ENCODE measurements around the gene NLRP5.

DNA sequence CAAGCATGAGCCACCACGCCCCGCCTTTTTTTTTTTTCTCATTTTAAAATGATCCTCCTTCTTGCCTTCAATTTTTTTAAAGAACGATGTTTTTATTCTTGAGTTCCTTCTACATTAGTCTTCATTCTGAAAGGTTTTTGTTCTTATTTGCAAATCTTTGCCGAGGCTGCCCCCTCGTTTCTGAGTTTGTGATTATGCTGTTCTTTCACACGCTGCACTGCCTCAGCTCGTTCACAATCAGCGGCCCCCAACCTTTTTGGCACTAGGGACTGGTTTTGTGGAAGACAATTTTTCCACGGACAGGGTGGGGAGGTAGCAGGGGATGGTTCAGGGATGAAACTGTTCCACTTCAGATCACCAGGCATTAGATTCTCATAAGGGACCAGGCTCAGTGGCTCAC, 107.9 kb downstream of the NLRP5 start:
- no peak for TF ChIP-seq SIN3A (IDR thresholded peaks at IDR 0.05; ENCODE audit: borderline replicate concordance, insufficient read depth, low read depth, low read length)
- TF ChIP-seq, protein P1, sequence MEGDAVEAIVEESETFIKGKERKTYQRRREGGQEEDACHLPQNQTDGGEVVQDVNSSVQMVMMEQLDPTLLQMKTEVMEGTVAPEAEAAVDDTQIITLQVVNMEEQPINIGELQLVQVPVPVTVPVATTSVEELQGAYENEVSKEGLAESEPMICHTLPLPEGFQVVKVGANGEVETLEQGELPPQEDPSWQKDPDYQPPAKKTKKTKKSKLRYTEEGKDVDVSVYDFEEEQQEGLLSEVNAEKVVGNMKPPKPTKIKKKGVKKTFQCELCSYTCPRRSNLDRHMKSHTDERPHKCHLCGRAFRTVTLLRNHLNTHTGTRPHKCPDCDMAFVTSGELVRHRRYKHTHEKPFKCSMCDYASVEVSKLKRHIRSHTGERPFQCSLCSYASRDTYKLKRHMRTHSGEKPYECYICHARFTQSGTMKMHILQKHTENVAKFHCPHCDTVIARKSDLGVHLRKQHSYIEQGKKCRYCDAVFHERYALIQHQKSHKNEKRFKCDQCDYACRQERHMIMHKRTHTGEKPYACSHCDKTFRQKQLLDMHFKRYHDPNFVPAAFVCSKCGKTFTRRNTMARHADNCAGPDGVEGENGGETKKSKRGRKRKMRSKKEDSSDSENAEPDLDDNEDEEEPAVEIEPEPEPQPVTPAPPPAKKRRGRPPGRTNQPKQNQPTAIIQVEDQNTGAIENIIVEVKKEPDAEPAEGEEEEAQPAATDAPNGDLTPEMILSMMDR (IDR thresholded peaks at IDR 0.05) = no peak
- TF ChIP-seq, protein P2, sequence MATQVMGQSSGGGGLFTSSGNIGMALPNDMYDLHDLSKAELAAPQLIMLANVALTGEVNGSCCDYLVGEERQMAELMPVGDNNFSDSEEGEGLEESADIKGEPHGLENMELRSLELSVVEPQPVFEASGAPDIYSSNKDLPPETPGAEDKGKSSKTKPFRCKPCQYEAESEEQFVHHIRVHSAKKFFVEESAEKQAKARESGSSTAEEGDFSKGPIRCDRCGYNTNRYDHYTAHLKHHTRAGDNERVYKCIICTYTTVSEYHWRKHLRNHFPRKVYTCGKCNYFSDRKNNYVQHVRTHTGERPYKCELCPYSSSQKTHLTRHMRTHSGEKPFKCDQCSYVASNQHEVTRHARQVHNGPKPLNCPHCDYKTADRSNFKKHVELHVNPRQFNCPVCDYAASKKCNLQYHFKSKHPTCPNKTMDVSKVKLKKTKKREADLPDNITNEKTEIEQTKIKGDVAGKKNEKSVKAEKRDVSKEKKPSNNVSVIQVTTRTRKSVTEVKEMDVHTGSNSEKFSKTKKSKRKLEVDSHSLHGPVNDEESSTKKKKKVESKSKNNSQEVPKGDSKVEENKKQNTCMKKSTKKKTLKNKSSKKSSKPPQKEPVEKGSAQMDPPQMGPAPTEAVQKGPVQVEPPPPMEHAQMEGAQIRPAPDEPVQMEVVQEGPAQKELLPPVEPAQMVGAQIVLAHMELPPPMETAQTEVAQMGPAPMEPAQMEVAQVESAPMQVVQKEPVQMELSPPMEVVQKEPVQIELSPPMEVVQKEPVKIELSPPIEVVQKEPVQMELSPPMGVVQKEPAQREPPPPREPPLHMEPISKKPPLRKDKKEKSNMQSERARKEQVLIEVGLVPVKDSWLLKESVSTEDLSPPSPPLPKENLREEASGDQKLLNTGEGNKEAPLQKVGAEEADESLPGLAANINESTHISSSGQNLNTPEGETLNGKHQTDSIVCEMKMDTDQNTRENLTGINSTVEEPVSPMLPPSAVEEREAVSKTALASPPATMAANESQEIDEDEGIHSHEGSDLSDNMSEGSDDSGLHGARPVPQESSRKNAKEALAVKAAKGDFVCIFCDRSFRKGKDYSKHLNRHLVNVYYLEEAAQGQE (IDR thresholded peaks at IDR 0.05; ENCODE audit: insufficient read depth in 1 of 2, low read depth in 2 of 2, low read length in 1 of 2) = no peak
